Stimulated activated CD4-positive, alpha-beta T cell treated with anti-CD3 and anti-CD28 coated beads, Interleukin-15, amount 100 ng/mL, for 24 hours (primary cell): Measurements from ENCODE around the gene NOX5.

Source experiments
- DNase-seq: peaks from one replicate; pipeline ENCODE4 v3.0.0-alpha.2; 2020

The NOX5 gene

GRCh38 chr15:69084404-69085030 lies 70.0 kb downstream of the NOX5 start:
- DNase-seq: no peak

- no peak for DNase-seq
These were observed 71.0 kb downstream of the NOX5 start for GRCh38 chr15:69085325-69086081.

- DNase-seq: no peak
These were observed 72.1 kb downstream of the NOX5 start for GRCh38 chr15:69086427-69087204.

GRCh38 chr15:69087366-69087976 lies 73.0 kb downstream of the NOX5 start:
- DNase-seq: no peak

GRCh38 chr15:69088300-69088965 lies 73.9 kb downstream of the NOX5 start:
- DNase-seq: no peak

- DNase-seq: no peak
These were observed 74.8 kb downstream of the NOX5 start for GRCh38 chr15:69089258-69089657.

DNA sequence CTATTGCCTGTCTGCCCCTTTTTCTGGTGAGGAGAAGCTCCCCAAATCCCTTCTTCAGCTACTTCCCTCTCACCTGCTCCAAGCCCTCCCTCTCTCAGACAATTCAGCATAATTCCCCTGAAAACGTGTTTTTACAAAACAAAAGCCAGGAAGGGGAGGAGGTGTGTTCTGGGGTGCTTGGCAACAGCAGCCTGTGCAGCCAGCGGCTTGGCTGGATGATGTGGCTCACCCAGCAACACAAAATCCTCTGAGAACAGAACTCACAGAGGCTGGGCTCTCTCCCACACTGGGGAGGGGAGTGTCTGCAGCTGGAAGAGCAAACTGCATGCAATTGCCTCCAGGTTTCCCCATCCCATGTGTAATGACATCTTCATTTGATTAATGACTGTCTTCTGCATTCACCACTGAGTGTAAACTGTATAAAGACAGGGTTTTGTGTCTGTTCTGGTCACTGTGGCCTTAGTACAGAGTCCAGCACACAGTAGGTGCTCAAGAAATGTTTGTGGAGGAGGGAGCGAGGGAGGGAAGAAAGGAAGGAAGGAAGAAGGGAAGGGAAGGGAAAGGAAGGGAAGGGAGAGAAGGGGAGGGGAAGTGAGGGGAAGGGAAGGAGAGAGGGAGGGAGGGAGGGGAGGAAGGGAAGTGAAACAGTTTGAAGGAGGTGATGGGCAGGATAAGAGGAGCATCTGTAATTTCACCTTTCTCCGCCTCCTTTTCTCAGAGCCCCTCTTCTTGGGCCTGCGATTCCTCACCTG lies 75.9 kb downstream of the NOX5 start:
- DNase-seq: no peak

DNA sequence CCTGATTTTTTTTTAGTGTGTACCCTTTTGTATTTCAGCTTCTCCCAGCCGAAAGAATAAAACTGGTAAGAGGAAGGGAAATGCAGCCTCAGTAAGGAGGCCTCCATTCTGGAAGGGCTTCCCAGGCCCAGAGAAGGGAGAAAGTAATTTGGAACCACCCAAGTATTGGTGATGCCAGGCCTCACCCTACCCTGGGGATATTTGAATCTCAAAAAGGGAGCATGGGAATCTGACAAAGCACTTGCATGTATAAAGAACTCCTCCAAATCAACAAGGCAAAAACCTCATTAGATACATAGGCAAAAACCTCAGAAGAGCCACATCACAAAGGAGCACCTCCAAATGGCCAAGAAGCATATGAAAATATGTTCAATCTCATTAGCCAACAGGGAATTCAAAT lies 77.2 kb downstream of the NOX5 start:
- DNase-seq: no peak

- DNase-seq: no peak
These were observed 77.7 kb downstream of the NOX5 start for GRCh38 chr15:69092159-69092558.

DNA sequence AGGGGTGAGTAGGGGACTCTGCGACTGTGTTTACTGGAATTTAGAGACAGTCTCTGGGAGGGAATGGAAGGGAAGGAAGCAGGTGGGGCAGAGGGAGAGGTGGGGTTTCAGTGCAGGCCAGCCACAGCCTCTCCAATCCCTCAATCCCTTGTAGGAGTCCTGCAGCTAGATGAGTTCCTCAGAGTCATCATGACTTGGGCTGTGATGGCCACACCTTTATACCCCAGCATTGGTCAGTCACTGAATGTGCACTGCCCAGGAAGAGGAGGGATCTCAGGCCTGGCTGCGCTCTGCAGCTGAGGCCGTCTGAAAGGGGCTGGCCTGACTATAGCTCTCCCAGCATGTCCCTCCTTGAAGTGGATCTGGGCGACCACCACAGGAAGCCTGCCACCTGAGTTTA lies 78.6 kb downstream of the NOX5 start:
- DNase-seq: no peak

DNA sequence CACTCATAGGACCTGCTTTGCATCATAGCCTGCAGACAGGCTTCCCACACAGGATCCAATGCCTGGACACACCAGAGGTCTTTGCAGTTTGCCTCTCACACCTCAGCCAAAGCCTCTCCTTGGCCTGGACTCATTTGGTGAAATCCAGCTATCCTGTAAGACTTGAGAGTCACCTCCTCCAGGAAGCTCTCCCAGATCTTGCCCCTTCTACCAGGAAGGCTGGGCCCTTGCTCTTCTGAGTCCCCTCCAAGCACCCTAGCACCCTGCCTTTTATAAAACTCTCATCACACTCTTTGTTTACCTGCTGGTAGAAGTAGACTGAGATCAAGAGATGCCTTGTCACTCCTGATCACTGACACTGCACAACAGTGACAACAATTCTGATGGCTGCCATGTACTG lies 79.1 kb downstream of the NOX5 start:
- DNase-seq: no peak

GRCh38 chr15:69094124-69094921 lies 79.8 kb downstream of the NOX5 start:
- no peak for DNase-seq

DNA sequence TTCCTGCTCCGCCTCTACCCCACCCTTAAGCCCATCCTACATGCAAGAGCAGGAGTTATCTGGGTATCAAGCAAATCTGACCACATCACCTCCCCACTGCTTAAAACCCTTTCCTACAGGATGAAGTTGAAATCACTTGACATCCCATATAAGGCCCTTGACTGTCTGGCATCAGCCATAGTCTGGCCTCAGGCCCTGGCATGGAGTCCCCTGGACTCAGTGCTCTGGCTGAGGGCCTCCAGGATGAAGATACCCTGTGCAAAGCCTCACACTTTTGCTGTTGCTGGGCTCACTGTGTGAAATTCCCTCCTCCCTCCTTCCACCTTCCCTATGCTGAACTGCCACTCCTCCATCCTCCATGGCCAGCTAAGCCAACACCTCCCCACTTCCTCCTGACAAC lies 80.8 kb downstream of the NOX5 start:
- no peak for DNase-seq

DNA sequence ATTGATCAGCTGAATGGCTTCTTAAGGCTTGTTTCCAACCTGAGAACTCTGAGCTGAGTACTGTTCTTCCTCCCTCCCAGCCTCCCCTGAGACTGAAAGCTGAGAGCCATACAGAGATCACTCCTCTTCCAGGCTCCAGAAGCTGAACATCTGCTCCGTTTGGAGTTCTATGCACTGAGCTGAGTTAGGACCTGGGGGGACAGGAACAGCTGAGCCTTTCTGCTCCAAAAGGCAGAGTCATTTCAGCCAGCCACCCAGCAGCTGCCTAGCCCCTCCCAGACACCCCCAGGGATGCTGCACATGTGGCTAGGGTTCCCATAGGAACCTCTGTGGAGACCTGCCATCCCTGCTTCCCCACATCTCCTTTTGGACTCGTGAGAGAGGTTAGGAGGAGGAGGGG lies 81.7 kb downstream of the NOX5 start:
- no peak for DNase-seq

GRCh38 chr15:69096626-69097025 lies 82.1 kb downstream of the NOX5 start:
- no peak for DNase-seq

- no peak for DNase-seq
These were observed 84.3 kb downstream of the NOX5 start for GRCh38 chr15:69098771-69099170.

DNA sequence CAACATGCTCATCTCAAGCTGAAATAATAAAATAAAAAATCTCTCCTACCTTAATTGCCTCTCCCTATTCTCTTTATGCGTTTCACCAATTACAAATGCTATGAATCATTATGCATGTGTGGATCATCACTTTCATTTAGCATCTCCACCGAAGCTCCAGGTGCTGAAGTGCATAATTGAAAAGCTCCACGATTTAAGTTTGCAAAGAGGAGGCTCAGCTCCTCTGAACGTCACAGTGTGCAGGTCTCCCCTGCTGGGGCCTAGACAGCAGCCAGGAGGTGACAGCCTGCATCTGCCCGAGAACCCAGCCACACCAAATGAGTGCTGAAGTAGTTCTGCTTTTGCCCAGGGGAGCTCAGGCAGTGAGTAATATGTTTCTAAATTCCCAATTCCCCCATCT lies 85.4 kb downstream of the NOX5 start:
- DNase-seq: no peak

DNA sequence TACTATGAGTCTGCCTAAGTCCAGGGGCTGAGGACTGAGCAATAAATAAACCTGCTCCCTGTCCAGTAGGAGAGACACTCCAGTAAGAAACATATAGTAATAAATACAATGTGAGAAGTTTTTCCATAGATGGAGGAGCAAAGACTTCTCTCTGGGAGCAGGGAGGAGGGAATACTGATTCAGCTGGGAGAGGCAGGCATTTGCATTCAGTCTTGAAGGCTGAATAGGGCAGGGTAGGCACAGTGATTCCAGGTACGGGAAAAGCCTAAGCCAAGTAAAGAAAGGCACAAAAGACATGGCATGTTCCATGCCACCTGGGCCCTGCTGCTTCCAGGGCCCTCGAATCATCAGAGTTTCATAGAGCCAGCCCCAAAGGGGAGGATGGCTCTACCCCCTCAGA lies 86.3 kb downstream of the NOX5 start:
- no peak for DNase-seq

DNA sequence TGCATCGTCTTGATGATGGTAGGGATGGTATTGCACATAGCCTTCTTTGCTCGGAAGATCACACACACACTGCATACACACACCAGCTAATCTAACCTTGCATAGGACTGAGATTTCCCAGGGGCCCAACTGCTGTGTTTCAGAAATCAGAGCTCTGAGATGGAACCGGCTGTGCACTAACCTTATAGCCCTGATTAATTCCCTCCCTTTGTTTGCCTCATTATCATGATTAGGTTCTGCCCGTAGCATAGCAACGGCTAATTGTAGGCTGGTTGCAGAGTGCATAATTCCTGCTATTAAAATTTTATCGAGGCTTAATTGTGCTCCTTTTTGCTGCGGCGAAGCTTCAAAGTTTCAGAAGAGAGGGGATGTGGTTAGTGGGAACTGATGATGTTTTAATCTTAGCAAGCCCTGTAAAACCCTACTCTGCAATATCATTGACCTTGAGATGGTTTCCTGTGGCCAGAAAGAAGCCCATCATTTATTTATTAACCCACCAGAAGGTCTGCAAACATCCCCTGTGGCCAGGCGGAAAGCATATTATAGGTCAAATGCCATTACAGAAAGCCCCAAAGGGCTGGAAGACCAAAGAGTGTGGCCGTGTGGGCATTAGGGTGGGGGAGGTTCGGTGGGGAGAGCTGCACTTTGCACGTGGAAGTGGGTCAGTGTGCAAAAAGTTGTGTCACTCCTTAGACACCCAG lies 89.7 kb downstream of the NOX5 start:
- no peak for DNase-seq

DNA sequence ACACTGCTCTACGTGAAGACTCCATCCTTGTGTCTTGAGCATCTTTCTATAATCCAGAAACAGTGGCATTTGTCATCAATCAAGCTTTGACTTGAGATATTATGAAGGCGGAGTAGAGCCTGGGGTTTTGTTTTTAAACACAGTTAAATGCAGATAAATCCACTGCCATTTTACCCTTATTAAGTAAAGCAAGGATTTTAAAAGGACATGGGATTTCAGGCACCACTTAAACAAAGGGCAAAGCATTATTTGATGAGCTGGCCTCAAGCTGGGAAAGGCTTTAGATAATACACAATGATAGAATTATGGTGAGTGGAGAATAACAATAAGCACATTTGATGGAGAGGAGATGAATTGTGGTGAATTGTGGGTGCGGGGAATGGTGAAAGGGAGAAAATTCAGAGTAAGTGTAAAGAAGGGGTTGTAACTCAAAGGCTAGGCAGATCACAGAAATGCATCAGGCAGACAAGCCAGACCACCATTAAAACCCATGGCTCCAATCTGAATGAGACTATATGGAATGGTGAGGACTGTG lies 91.0 kb downstream of the NOX5 start:
- no peak for DNase-seq
